Lower lobe of right lung (tissue), 2 donors: ENCODE data around the gene MED29. TPM values are rescaled to one million over a fixed set of nuclear protein-coding genes. Genes with fewer than 3 reads are reported as not detected.

ENCODE experiments used
- ATAC-seq, 2 donors: fragments of 200-7000 bp; cut with Tn5 transposase; one replicate each; pipeline ENCODE4 v1.9.1; 2020 to 2022; ENCODE audit warnings: mild to moderate bottlenecking in 2 of 2, moderate library complexity in 2 of 2
- DNase-seq: peaks from one replicate; pipeline ENCODE4 v3.0.0-alpha.2; 2020
- H3K27ac ChIP-seq: fragments of 200-600 bp; one replicate; pipeline ENCODE4 v1.8.0; 2022
- H3K27me3 ChIP-seq: fragments of 200-600 bp; one replicate; pipeline ENCODE4 v1.8.0; 2022; ENCODE audit warnings: low read depth
- H3K36me3 ChIP-seq: fragments of 200-600 bp; one replicate; pipeline ENCODE4 v1.8.0; 2022; ENCODE audit warnings: mild to moderate bottlenecking
- H3K4me1 ChIP-seq: fragments of 200-600 bp; one replicate; pipeline ENCODE4 v1.8.0; 2022
- H3K4me3 ChIP-seq: fragments of 200-600 bp; one replicate; pipeline ENCODE4 v1.8.0; 2022; ENCODE audit warnings: mild to moderate bottlenecking
- H3K9me3 ChIP-seq: fragments of 200-600 bp; one replicate; pipeline ENCODE4 v1.8.0; 2022
- CTCF ChIP-seq: fragments of 200-600 bp; IDR thresholded peaks from one replicate; pipeline ENCODE4 v1.8.0; 2022; ENCODE audit warnings: antibody characterized with exemption, mild to moderate bottlenecking
- intact Hi-C: fragments of 100-400 bp; cut with DNase I; formaldehyde crosslinking; loops from one replicate; pipeline ENCODE4 v1.11.0; 2022
- long read RNA-seq: library from polyadenylated mRNA; unstranded; transcript quantifications from one replicate; pipeline ENCODE4 v2.0.0, GENCODE V29; 2021
- total RNA-seq: library from RNA; stranded (reverse); fragmentation: NEBNext Ultra II Directional; extraction: Animal tissue kit (Norgen Biotek cat#: 25700); gene quantifications from one replicate; pipeline ENCODE4 v1.2.1, GENCODE V29; 2021
- donor health status: DM: no; HTN: yes; CAD: no; lungs with severe emphysema.

MED29 gene
- 33.1 TPM for total RNA-seq
- long read RNA-seq, transcript MED29-201 (4 exons, 3,653 nt), result major isoform, 29 of 41 reads
- long read RNA-seq, partial matches to known transcripts, result 1 of 41 reads
- long read RNA-seq, other reads (novel, unspliced or antisense), result 11 of 41 reads

DNA sequence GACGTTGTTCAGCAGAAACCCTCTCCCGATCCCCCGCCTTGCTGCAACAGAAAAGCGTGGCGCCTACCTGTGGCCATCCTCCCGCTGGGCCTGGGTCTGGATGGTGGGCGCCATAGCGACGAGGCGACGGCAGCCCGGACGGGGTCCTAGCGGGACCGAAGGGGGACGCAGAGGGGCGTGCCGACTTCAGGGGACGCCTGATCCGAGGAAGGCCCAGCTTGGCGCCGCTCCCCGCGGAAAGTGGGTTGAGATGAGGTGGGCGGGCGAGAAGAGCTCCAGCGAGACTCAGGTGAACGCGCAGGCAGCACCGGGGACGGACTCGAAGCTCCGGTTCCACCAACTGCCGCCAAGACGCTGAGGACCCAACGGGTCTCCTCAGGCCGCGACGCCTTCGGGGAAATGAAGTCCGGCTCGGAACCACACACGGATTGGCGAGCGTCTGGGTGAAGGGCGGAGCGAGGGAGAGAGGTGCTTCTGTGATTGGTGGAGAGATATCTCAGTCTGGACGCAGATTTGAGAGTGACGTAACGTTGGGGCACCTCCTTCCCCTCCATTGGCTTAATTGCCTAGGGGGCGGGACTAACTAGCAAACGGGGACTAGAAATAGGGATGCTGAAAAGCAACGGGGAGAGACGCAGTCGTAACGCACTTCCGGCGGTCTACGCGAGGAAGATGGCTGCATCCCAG lies at the start of gene MED29, which contains the start of gene PAF1:
MED29 (plus strand) TSS at position 628 of the 687 bp plus-strand sequence; CDS start at position 673, 45 bp downstream.
PAF1 (minus strand) TSS at position 356 of the 687 bp plus-strand sequence; CDS start at position 114, 242 bp downstream.
- peak within 1 kb of the TSS; percentile 90 for H3K4me3 ChIP-seq
- TF ChIP-seq CTCF, result no peak
- H3K9me3 ChIP-seq, result no peaks in the 10 kb centered on the region
- ATAC-seq (peak; percentile 97), DNase-seq (peak; percentile 97)
- H3K36me3 ChIP-seq, result peaks cover 71% of the 10 kb centered on the region
- intact Hi-C loops, result no loop called here
- H3K27ac ChIP-seq, result peak within 1 kb of the TSS; percentile 98
- no peaks in the 10 kb centered on the region for H3K27me3 ChIP-seq
- H3K4me1 ChIP-seq, result peaks cover 28% of the 10 kb centered on the region

DNA sequence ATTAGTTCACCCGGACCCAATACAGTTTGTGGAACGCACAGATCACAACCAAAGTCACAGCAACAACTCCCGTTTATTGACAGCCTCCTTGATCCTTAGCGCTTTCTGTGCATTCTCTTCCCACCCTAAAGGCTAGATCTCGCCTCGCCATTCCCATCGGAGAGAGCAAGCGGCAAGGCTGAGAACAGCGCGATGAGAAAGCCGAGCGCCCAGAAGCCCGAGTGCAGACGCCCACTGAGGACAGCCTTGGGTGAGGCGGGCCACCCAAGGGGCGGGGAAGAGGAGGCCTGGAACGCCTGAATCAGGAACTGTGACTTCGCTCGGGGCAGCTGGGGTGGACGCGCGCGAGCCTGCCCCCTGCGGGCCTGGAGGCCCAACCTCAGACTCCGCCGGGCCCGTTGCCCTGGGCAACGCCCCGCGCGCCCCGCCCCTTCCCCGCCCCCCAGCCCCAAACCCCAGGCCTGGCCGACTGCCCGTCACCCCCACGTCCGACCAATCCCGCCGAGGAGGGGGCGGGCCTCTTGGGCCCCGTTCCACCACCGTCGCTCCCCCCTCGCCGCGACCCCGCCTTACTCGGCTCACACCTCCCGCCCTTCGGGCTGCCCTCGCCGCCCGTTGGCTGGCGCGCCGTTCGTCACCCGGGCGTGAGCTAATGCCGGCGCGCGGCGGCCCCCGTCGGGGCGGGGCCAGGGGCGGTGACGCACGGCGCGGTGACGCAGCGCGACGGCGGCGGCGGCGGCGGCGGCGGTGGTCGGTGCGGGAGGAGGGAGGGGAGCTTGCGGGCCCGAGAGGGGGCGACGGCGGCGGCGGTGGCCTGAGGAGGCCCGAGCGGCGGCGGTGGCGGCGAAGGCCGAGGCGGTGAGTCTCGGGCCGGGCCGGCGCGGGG lies 49.2 kb upstream of the MED29 start, which contains the start of gene SAMD4B:
SAMD4B (plus strand) TSS at position 703 of the 886 bp plus-strand sequence. CDS start 14,473 bp downstream, outside the sequence.
- ATAC-seq (peak; percentile 97 to 98), DNase-seq (peak; percentile 100)
- peak within 1 kb of the TSS; percentile 72 for H3K4me3 ChIP-seq
- H3K36me3 ChIP-seq, result no peaks in the 10 kb centered on the region
- H3K27me3 ChIP-seq, result no peaks in the 10 kb centered on the region
- intact Hi-C loops, result no loop called here
- H3K9me3 ChIP-seq, result no peaks in the 10 kb centered on the region
- peak within 1 kb of the TSS; percentile 83 for H3K27ac ChIP-seq
- TF ChIP-seq CTCF, result peak; percentile 90
- peaks cover 49% of the 10 kb centered on the region for H3K4me1 ChIP-seq

DNA sequence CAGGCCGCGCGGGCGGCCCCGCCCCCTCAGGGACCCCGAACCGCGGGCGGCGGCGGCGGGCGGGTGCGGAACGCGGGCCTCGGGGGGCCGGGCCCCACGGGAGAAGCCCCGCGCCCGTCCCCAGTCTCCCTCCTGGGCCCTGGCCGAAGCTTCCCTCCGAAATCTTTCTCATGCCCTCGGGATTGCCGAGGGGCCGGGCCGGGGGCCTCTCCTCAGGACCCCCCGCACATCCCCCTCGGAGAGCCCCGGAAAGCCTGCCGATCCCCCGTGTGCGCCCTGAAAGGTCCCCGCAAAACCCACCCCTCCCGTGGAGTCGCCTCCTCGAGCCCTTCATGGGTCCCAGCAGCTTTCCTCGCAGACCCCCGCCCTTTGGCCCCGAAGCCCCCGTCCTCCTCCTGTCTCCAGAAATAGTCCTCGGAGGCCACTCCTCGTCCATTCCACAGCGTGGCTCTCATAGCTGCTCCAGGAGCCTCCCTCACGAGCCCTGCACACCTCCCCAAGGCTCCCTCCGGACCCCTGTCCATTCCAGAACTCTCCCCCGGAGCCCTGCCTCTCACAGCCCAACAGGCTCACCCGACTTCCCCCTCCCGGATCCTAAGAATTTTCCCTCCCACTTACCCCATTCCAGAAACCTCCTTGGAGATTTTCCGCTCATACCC lies 48.4 kb upstream of the MED29 start:
- peak; percentile 61 for DNase-seq

GRCh38 chr19:39345956-39346355 lies 45.2 kb upstream of the MED29 start:
- no peak overlapping the region for H3K4me3 ChIP-seq
- H3K36me3 ChIP-seq, result peaks cover 23% of the 10 kb centered on the region
- no peaks in the 10 kb centered on the region for H3K9me3 ChIP-seq
- H3K27me3 ChIP-seq, result no peaks in the 10 kb centered on the region
- no peak for TF ChIP-seq CTCF
- intact Hi-C loops, result no loop called here
- ATAC-seq, result no peak
- DNase-seq, result no peak
- H3K27ac ChIP-seq, result no peak overlapping the region
- H3K4me1 ChIP-seq, result peaks cover 50% of the 10 kb centered on the region

More for the DNA sequence above, 48.4 kb upstream of the MED29 start:
- peak overlapping the region; percentile 72 for H3K4me3 ChIP-seq
- H3K4me1 ChIP-seq, result peaks cover 57% of the 10 kb centered on the region
- ATAC-seq, result no peak
- H3K36me3 ChIP-seq, result no peaks in the 10 kb centered on the region
- intact Hi-C loops, result no loop called here
- peak overlapping the region; percentile 83 for H3K27ac ChIP-seq
- H3K27me3 ChIP-seq, result no peaks in the 10 kb centered on the region
- TF ChIP-seq CTCF, result no peak
- no peaks in the 10 kb centered on the region for H3K9me3 ChIP-seq
